Stimulated activated CD8-positive, alpha-beta memory T cell treated with anti-CD3 and anti-CD28 coated beads, Interleukin-4, amount 100 ng/mL, for 4 hours (primary cell): Measurements from ENCODE around the gene VSNL1.

Experiments used
- DNase-seq, 2 donors: peaks; one replicate each; pipeline ENCODE4 v3.0.0-alpha.2; 2020; ENCODE audit warnings: low read depth in 2 of 2, low spot score in 1 of 2

VSNL1 gene

DNA sequence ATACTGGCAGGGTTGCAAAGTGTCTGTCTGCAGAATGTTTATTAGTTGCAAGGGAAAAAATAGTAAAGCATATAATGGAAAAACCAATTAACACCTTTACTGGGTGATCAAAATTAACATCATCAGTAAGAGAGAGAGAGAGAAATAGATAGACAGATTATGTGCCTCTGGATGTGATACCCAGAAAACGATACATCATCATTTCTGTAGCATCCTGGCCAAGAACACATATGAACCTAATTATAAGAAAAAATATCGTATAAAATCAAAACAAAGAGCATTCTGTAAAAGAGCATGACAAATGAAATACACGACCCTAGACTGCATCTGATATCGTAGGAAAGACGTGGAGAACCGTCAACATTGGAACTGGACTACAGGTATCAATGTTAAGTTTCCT lies 148.5 kb downstream of the VSNL1 start:
- DNase-seq = no peak

DNA sequence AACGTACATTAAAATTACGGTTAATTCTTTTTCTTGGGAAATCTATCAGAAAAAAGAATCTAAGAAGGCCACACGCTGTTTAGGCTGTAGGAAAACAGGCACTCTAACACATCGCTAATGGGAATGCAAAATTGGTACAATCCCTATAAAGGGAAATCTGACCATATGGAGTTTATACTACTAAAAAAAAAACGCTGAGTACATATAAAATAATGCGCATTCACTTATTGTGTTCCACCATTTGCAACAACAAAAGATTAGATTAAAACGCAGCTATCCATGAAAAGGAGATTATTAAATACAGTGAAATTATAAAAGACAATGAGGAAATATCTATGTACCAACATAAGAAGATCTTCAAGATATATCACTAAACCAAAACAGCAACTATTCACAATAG lies 150.3 kb downstream of the VSNL1 start:
- no peak for DNase-seq
